ENCODE data around the gene KRT13.
A peak's percentile ranks its signal among the peaks of the same experiment; 100 is the strongest.

The KRT13 gene

DNA sequence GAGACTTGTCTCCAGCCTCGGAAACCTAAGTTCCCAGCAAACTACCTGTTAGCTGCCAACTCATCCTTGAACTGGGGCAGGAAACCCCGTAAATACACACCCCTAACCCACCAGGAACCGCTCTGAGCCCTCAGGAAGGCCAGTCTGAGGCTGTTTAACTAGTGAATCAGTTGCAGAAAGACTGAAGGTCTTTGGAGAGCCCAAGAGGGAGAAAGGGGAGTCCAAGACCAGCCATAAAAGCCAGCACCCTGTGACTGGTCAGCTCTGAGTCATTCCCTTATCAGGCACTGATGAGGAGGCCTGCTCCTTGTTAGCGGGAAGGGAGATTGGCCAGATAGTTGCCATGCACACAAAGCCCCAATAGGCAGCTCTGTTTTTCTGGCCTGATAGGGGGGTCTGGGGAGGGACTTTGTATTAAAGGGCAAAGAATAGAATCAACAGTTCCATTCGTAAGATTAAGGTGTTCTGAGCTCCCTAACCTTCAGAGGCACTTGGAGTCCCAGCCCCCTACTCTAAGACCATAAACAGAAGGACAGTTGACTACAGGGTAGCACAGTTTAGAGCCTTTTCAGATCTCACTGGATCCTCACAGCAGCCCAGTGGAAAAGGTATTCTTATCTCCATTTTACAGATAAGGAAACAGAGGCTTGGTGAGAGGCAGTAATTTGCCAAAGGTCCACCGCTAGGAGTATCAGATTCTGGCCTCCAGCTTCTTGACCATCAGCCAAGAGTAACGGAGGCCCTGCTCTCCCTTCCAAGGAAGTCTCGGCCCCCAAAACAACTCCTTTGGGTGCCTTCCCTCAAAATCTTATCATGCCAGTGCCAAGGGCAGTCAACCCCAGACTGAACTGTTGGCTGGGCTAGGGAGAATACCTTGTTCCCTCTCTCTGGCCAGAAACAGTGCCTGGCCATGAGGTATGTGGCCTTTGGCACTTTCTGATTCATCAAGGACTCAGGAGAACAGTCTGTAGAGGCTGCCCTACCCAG lies 24.9 kb upstream of the KRT13 start:
- Mint-ChIP-seq H3K36me3 (no peaks in the 10 kb centered on the region), H3K27me3 (peaks cover 28% of the 10 kb centered on the region), H3K4me3 (no peak overlapping the region), H3K9me3 (no peaks in the 10 kb centered on the region), H3K4me1 (peaks cover 10% of the 10 kb centered on the region), H3K27ac (no peak overlapping the region)

DNA sequence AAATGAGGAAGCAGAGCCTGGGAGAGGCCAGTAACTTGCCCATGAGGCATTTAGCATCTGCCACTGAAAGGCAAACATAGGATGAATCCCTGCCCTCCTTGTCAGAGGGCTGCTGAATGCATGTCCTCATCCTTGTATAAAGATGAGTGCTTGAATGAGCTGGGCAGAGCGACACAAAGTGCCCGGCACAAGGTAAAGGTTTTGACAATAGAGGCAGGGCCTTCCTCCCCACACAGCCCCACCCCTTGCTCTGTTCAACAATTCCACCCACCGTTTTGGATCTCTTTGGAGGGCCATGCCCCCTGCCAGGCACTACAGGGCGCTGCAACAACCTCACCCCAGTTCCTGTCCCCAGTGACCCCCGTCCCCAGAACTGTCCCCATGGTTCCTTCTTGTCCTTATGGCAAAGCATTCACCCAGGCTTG lies 24.1 kb upstream of the KRT13 start:
- Mint-ChIP-seq H3K27me3 (peaks cover 27% of the 10 kb centered on the region), H3K4me1 (peaks cover 10% of the 10 kb centered on the region), H3K4me3 (peak overlapping the region; percentile 62), H3K27ac (no peak overlapping the region), H3K9me3 (no peaks in the 10 kb centered on the region), H3K36me3 (no peaks in the 10 kb centered on the region)

DNA sequence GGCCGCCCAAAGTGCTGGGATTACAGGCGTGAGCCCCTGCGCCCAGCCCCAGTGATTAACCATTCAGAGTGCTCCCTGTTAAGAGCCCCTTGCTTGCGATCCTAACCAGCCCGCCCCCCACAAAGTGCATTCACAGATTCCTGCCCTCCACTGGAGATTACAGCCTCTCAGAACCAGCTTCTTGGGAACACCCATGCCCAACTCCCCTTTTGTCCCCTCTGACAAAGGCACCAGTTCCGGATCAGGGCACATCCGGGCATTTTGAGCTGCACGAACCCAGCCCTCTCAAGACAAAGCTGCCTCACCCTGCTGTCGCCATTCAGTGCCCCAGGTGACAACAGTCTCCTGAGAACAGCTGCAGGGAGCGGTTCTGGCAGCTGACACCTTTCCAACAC lies 23.5 kb upstream of the KRT13 start:
- no peaks in the 10 kb centered on the region for H3K9me3 Mint-ChIP-seq
- H3K4me1 Mint-ChIP-seq, result peaks cover 10% of the 10 kb centered on the region
- H3K4me3 Mint-ChIP-seq, result peak overlapping the region; percentile 62
- H3K36me3 Mint-ChIP-seq, result no peaks in the 10 kb centered on the region
- H3K27me3 Mint-ChIP-seq, result peaks cover 27% of the 10 kb centered on the region
- no peak overlapping the region for H3K27ac Mint-ChIP-seq

DNA sequence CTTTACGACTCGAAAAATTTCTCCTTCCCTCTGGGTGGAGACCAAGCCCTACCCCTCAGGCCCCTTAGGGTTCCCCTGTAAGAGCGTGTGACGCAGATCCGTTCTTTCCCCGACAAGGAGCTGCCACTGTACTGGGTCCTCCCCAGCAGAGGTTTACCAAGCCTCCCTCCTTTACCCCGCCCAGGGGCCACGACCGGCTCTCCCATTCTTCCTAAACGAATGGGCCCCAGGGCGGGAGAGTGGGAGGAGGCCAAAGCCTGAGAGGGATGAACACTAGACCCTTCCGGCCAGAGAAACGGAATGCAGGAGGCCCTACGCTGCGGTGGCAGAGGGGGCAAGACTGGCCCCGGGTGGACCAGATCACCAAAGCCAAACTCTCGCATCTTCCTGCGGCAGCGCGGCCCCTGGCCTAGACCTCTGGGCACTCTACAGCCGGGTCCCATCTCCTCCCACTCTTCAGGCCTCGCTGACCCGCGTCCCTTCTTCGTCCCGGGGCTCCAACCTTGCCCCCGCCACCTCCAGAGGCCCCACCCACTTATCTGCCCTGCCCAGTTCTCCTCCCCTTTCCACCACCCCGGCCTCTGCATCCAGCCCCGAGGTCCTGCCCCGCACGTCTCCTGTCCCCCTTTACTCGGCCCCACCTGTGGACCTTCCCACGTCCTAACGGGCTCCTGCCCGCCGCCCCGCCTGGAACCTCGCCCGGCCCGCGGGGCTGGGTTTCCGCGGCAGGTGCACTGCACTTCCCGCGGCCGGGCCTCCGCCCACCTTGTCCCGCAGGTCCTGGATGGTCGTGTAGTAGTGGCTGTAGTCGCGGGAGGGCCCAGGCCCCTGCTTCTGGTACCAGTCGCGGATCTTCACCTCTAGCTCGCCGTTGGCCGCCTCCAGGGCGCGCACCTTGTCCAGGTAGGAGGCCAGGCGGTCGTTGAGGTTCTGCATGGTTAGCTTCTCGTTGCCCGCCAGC lies 21.9 kb upstream of the KRT13 start:
- H3K27me3 Mint-ChIP-seq, result peaks cover 27% of the 10 kb centered on the region

DNA sequence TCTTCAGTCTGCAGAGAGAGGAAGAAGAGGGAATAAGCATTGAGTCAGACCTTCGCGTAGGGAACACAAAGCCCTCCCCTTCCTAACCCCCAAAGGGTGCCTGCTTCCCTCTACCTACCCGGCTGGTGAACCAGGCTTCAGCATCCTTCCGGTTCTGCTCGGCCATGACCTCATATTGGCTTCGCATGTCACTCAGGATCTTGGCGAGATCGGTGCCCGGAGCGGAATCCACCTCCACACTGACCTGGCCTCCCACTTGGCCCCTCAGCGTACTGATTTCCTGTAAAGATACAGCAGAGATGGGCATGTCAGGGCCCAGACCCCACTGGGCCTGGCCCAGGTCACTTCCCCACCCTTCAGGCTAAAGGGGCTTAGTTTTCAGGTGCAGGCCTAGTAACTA lies 18.8 kb upstream of the KRT13 start:
- no peak overlapping the region for H3K4me3 Mint-ChIP-seq
- H3K36me3 Mint-ChIP-seq, result no peaks in the 10 kb centered on the region
- H3K4me1 Mint-ChIP-seq, result peaks cover 10% of the 10 kb centered on the region
- peaks cover 17% of the 10 kb centered on the region for H3K27me3 Mint-ChIP-seq
- no peak overlapping the region for H3K27ac Mint-ChIP-seq
- no peaks in the 10 kb centered on the region for H3K9me3 Mint-ChIP-seq

More for the DNA sequence above, 21.9 kb upstream of the KRT13 start:
- Mint-ChIP-seq H3K4me3 (peak overlapping the region; percentile 57), H3K4me1 (peaks cover 10% of the 10 kb centered on the region), H3K27ac (no peak overlapping the region), H3K9me3 (no peaks in the 10 kb centered on the region), H3K36me3 (no peaks in the 10 kb centered on the region)

DNA sequence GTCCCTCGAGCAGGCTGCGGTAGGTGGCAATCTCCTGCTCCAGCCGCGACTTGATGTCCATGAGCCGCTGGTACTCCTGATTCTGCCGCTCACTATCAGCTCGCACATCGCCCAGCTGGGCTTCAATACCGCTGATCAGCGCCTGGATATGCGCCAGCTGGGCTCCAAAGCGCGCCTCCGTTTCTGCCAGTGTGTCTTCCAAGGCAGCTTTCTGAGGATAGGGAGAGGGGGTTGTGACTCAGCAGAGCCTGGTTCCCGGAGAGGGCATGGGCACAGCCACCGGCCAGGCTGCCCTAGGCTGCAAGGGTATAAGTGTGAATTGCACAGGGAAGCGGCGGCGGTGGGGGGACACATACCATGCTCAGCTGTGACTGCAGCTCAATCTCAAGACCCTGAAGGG lies 18.4 kb upstream of the KRT13 start:
- peaks cover 12% of the 10 kb centered on the region for H3K27me3 Mint-ChIP-seq

DNA sequence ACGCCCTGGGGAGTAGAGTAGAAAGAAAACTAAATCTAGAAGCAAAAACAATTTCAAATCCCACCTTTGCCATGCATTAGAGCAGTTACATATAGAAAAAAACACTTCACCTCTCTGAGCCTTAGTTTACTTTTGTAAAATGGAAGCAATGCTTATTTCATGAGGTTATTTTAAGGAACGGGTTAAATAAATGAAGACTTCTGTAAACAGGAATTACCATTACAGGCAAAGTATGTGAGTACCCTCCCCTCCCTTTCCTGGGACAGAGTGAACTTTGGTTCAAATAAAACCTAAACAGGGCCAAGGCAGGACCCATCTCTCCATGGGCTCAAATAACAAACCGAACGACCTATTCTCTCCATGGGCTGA lies 17.8 kb upstream of the KRT13 start:
- Mint-ChIP-seq H3K4me1 (peaks cover 6% of the 10 kb centered on the region), H3K27me3 (peaks cover 8% of the 10 kb centered on the region), H3K9me3 (no peaks in the 10 kb centered on the region), H3K36me3 (no peaks in the 10 kb centered on the region), H3K4me3 (no peak overlapping the region), H3K27ac (no peak overlapping the region)

More for the DNA sequence above, 18.4 kb upstream of the KRT13 start:
- H3K4me1 Mint-ChIP-seq, result peaks cover 10% of the 10 kb centered on the region
- H3K4me3 Mint-ChIP-seq, result no peak overlapping the region
- no peaks in the 10 kb centered on the region for H3K36me3 Mint-ChIP-seq
- H3K9me3 Mint-ChIP-seq, result no peaks in the 10 kb centered on the region
- H3K27ac Mint-ChIP-seq, result no peak overlapping the region

DNA sequence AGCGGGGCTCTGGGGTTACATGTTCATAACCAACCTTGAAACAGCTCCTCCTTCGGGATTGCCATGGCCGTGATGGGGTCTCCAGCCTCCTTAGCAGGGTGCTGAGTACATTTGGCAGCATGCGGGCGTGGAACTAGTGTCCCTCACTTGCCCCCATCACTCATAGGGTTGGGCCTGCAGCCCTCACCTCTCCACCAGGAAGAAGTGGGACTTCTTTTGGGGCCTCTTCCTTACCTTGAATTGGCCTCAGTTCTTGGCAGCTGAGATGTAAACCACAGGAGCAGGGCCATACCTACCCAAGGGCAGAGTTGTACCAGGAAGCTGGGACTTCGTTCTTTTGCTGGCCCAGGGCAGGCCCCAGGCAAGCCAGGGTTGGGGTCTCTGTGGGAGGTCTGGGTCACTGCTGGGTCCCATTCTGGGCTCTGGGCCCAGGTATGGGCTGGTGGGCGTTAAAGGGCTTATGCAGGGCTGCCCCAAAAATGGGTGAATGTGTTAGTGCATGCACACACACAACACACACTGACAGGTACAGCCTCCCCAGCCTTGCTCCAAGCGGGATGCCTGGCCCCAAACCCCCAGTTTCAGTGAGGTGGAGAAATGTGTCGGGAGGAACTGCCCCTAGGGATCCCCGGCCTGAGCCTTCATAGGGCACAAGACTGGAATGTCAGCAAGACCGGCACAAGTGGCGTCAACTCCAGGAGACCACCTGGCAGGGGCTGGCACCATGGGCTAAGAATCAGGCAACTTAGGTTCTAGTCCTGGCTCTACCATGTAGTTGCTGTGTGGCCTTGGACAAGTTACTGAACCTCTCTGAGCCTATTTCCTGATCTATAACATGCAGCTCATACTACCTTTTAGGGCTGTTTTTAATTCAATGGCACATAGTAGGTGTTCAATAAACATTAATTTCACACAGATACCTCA lies 17.2 kb upstream of the KRT13 start:
- Mint-ChIP-seq H3K4me3 (no peak overlapping the region), H3K27ac (no peak overlapping the region), H3K27me3 (peaks cover 8% of the 10 kb centered on the region), H3K9me3 (no peaks in the 10 kb centered on the region), H3K4me1 (peaks cover 6% of the 10 kb centered on the region), H3K36me3 (no peaks in the 10 kb centered on the region)

DNA sequence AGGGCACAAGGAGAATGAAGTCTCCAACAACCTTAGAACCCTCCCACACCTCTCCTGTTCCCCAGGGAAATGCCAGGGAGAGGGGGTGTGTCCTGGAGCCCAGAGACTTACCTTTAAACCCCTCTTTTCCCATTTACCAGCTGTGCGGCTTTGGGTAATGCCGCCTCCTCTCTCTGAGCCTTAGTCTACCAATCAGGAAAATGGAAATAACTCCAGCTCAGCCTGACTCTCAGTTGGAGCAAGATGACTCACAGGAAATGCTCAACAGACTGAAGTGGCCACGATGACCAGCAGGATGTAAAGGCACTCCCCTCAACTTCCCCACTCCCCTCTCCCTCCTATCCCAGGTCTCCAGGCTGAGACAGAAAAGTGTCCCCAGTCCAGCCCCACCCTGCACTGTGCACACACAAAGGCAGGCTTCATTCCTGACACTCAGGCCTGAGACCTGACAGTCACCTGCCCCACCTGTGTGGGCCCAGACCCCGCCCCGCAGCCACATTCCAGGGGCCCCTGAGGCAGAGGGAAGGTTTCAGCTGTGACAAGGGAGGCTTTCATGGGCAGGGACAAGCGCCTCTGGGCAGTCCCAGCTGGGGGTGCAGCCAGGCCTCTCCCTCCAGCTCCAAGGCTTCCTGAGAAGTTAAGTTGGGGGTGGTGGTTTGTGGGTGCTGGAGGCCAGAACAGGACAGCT lies 16.3 kb upstream of the KRT13 start:
- no peaks in the 10 kb centered on the region for H3K9me3 Mint-ChIP-seq
- no peaks in the 10 kb centered on the region for H3K36me3 Mint-ChIP-seq
- peaks cover under 1% of the 10 kb centered on the region for H3K4me1 Mint-ChIP-seq
- no peak overlapping the region for H3K27ac Mint-ChIP-seq
- H3K4me3 Mint-ChIP-seq, result no peak overlapping the region
- peaks cover 2% of the 10 kb centered on the region for H3K27me3 Mint-ChIP-seq

DNA sequence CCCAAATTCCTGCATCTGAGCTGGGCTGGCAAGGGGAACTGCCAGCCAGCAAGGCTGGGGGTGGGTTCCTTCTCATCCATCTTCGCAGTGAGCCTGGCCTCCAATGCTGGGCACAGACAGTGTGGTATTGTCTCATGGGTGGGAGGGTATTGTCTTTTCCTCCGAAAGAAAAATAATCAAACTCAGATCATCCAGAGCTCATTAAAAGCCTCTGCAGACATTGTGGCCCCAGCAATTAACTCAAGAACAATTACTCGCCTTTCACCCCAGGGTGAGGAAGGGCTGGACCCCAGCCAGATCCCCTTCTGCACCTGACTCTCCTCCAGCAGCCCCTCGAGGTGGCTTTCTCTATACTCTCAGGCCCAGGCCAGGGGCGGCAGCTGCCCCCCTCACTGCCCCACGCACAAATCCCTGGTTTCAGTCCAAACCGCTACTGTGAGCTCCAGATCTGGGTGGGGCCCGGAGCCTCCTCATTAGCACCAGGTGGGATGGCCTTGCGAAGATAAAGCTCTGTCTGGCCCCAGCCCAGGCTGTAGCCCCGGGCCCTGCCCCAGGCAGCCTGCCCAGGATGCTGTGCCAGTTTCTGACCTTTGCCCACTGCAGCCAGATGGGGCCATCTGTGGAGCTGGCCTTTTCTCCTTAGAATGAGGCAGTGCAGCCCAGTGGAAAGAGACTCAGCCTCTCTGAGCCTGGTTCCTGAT lies 15.6 kb upstream of the KRT13 start:
- Mint-ChIP-seq H3K4me3 (no peak overlapping the region), H3K9me3 (no peaks in the 10 kb centered on the region), H3K27me3 (peaks cover 2% of the 10 kb centered on the region), H3K27ac (no peak overlapping the region), H3K36me3 (no peaks in the 10 kb centered on the region), H3K4me1 (no peaks in the 10 kb centered on the region)

DNA sequence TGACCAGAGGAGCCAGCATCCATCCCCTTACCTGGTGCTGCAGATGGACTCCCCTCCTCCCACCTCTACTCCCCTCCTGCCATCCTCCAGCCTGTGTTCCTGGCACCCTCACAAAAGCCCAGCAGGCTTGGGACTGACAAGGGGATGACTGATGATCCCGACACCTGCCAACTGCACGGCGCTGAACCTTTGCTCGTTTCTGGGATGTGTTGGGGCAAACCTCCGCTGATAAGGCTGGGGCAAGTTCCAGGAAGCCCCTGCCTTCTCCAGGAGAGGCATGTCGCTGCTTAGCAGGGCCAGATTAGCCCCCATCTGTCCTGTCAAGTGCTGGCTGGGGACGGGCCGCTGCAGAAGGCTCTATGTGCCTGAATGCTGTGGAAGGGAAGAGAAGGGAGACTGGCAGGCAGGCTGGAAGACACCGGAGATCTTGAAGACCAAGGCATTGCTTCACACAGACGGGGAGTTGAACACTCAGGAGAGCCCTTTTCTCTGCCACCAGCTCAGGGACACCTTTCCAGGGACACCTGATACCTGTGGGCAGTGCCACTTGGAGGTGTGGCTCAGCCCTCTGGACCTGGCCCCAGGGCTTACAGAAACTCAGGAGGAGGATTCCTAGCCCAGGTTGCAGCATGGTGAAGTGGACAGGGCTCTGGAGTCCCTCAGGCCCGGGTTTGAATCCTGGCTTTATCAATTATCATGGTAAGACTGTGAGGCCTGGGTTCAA lies 14.3 kb upstream of the KRT13 start:
- Mint-ChIP-seq H3K36me3 (no peaks in the 10 kb centered on the region), H3K4me1 (no peaks in the 10 kb centered on the region), H3K27me3 (no peaks in the 10 kb centered on the region), H3K27ac (no peak overlapping the region), H3K9me3 (no peaks in the 10 kb centered on the region), H3K4me3 (no peak overlapping the region)

DNA sequence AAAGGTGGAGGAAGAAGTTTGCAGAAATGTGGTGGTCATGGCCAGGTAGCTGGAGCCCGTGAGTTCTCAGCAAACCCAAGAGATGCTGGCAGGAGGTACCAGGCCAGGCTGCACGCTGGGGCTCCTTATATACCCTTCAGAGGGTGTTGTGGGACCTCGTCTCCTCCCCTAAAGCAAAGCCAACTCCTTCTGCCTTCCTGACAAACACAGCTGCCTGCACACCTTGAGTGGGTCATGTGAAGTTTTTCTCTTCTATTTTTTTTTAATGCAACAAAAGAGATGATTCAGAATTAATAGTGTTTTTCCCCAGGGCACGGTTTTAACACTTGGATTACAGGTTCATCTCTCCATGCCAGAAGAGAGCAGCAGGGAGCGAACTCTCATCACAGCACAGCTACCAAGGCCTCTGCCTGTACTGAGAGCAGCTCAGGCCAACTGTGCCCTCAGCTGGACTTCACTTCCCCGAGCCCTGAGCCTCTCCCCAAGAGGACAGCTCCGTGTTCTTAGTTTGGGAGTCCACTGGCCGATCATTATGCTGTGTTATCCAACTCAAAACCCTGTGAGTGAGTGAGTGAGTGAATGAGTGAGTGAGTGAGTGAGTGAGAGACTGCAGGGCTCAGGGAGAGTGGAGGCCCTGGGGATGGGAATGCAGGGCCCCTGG lies 13.5 kb upstream of the KRT13 start, which contains the start of gene KRT15:
TSS of gene KRT15 (minus strand) at position 102 of the 661 bp plus-strand sequence. CDS start at position 39, 63 bp downstream.
- no peak within 1 kb of the TSS for H3K4me3 Mint-ChIP-seq
- H3K4me1 Mint-ChIP-seq, result no peaks in the 10 kb centered on the region
- H3K36me3 Mint-ChIP-seq, result no peaks in the 10 kb centered on the region
- no peaks in the 10 kb centered on the region for H3K27me3 Mint-ChIP-seq
- H3K9me3 Mint-ChIP-seq, result no peaks in the 10 kb centered on the region
- peak within 1 kb of the TSS; percentile 43 for H3K27ac Mint-ChIP-seq

DNA sequence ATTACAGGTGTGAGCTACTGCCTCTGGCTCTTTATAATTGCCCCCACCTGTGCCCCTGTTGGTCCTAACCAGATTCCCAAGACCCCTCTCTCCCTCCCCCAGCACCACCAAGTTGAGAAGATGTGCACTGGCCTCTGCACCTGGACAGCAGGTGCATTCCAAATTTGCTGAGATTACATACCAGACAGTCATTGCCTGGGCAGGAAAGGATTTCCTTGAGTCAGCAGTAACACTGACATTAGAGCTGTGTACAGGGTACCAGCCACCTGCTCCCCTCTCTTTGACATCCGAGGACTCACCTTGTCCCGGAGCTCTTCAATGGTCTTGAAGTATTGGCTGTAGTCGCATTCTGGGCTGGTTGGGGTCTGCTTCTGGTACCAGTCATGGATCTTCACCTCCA lies 12.6 kb upstream of the KRT13 start:
- H3K4me1 Mint-ChIP-seq, result no peaks in the 10 kb centered on the region
- no peaks in the 10 kb centered on the region for H3K9me3 Mint-ChIP-seq
- H3K27me3 Mint-ChIP-seq, result no peaks in the 10 kb centered on the region
- no peaks in the 10 kb centered on the region for H3K36me3 Mint-ChIP-seq
- no peak overlapping the region for H3K27ac Mint-ChIP-seq
- no peak overlapping the region for H3K4me3 Mint-ChIP-seq

All from activated naive CD4-positive, alpha-beta T cell treated with anti-CD3 and anti-CD28 coated beads, Interleukin-2, amount 50 U/mL, for 24 hours (primary cell).